Endothelial cell of umbilical vein (primary cell): ENCODE measurements around the gene GPATCH1. TPM values are rescaled to one million over a fixed set of nuclear protein-coding genes. Genes with fewer than 3 reads are reported as not detected.

ENCODE experiments used
- BruUV-seq: library from RNA; stranded (reverse); fragments of 400-500 nt; replicated peaks from 2 replicates; lab custom pipeline; 2021; lab: Mats Ljungman, UMichigan
- CTCF ChIA-PET: fragments of 300-600, 350-600 bp; sonication (Branson Sonifier 250); formaldehyde crosslinking; loops from one replicate; lab custom pipeline; 2021; ENCODE audit warnings: antibody characterized with exemption, inconsistent platforms; lab: Charles Lee
- POLR2A ChIA-PET: fragments of 300-600, 350-600 bp; sonication (Branson Sonifier 250); formaldehyde crosslinking; loops from one replicate; lab custom pipeline; 2021; ENCODE audit warnings: antibody characterized with exemption, inconsistent platforms; lab: Charles Lee
- DNase-seq: peaks from one replicate; pipeline ENCODE4 v3.0.0-alpha.2; 2011; ENCODE audit warnings: low read depth, low spot score
- FAIRE-seq: peaks from 2 replicates; lab custom pipeline; 2011; peaks lifted over from hg19 to GRCh38; lab: Jason Lieb, UNC
- H2AFZ ChIP-seq: 2 replicates; pipeline ENCODE4 v1.6.0; 2012; ENCODE audit warnings: low read depth, low read length, control low read depth, inconsistent platforms
- H3K27ac ChIP-seq: 2 replicates; pipeline ENCODE4 v1.5.1; 2011; ENCODE audit warnings: low read depth, mild to moderate bottlenecking, control low read depth, low read length, moderate library complexity; ENCODE audit not compliant: insufficient read depth
- H3K27me3 ChIP-seq, 2 experiments: 2 replicates each; pipeline versions ENCODE4 v1.6.0 to v1.6.1; 2011; ENCODE audit warnings: low read length in 2 of 2, mixed read lengths in 1 of 2; ENCODE audit not compliant: control insufficient read depth in 2 of 2, insufficient read depth in 2 of 2
- H3K36me3 ChIP-seq, 2 experiments: 2 replicates in 1 of 2; 3 replicates in 1 of 2; pipeline ENCODE4 v1.5.1; 2011; ENCODE audit warnings: low read length in 2 of 2, mild to moderate bottlenecking in 1 of 2, moderate library complexity in 1 of 2; ENCODE audit not compliant: control insufficient read depth in 2 of 2, insufficient read depth in 2 of 2; ENCODE audit errors: extremely low read depth in 1 of 2
- H3K4me1 ChIP-seq: 3 replicates; pipeline ENCODE4 v1.5.1; 2011; ENCODE audit warnings: mild to moderate bottlenecking, low read length; ENCODE audit not compliant: control insufficient read depth, insufficient read depth; ENCODE audit errors: extremely low read depth
- H3K4me2 ChIP-seq: 2 replicates; pipeline ENCODE4 v1.6.1; 2011; ENCODE audit warnings: low read length, control low read depth, mixed read lengths; ENCODE audit not compliant: insufficient read depth
- H3K4me3 ChIP-seq, 3 experiments: fragments of 200-600 bp in 1 of 3; sonication (generic), shearing (Covaris generic) in 1 of 3; replicated peaks in 1 of 3; 2 replicates each; pipeline ENCODE4 v1.5.1; 2011 to 2016; ENCODE audit warnings: control low read depth in 3 of 3, low read length in 3 of 3, mild to moderate bottlenecking in 2 of 3, inconsistent platforms in 1 of 3, low read depth in 1 of 3, moderate library complexity in 1 of 3; ENCODE audit not compliant: insufficient read depth in 1 of 3
- H3K79me2 ChIP-seq: 2 replicates; pipeline ENCODE4 v1.6.0; 2012; ENCODE audit warnings: low read length, inconsistent platforms; ENCODE audit not compliant: control insufficient read depth, insufficient read depth
- H3K9ac ChIP-seq: replicated peaks from 2 replicates; pipeline ENCODE3; 2011; ENCODE audit warnings: low read length, control low read depth; ENCODE audit not compliant: insufficient read depth; ENCODE audit errors: extremely low read depth
- H3K9me1 ChIP-seq: replicated peaks from 3 replicates; pipeline ENCODE4 v1.6.0; 2011; ENCODE audit warnings: mild to moderate bottlenecking, low read length; ENCODE audit not compliant: control insufficient read depth, insufficient read depth; ENCODE audit errors: extremely low read depth
- H3K9me3 ChIP-seq: replicated peaks from 2 replicates; pipeline ENCODE4 v1.5.1; 2012; ENCODE audit warnings: low read length, inconsistent platforms; ENCODE audit not compliant: control insufficient read depth, insufficient read depth
- H4K20me1 ChIP-seq: replicated peaks from 2 replicates; pipeline ENCODE3; 2011; ENCODE audit warnings: mild to moderate bottlenecking, low read length; ENCODE audit not compliant: control insufficient read depth, insufficient read depth; ENCODE audit errors: extremely low read depth
- EZH2 ChIP-seq: IDR thresholded peaks from 2 replicates; pipeline ENCODE4 v1.6.1; 2012; ENCODE audit warnings: borderline replicate concordance, low read depth, mild to moderate bottlenecking, moderate library complexity, low read length, inconsistent platforms; ENCODE audit not compliant: severe bottlenecking
- GATA2 ChIP-seq: IDR thresholded peaks from 2 replicates; pipeline ENCODE4 v1.7.0; 2011; ENCODE audit warnings: low read depth, mild to moderate bottlenecking, moderate library complexity, mixed read lengths, low read length; ENCODE audit not compliant: insufficient read length, insufficient read depth
- JUN ChIP-seq: IDR thresholded peaks from 2 replicates; pipeline ENCODE4 v1.6.1; 2011; ENCODE audit warnings: borderline replicate concordance, low read depth; ENCODE audit not compliant: insufficient read length, insufficient read depth
- MYC ChIP-seq: IDR thresholded peaks from one replicate; pipeline ENCODE4 v1.6.1; 2011; ENCODE audit warnings: mild to moderate bottlenecking, low read depth, low read length
- POLR2AphosphoS5 ChIP-seq: IDR thresholded peaks from 2 replicates; pipeline ENCODE4 v1.6.1; 2012; ENCODE audit warnings: low read depth, mild to moderate bottlenecking, control low read depth, low read length, moderate library complexity; ENCODE audit not compliant: insufficient read depth
- dilution Hi-C: fragments of 300-500 bp; cut with MboI; formaldehyde crosslinking; loops from one replicate; pipeline ENCODE4 v1.15.0; 2019; ENCODE audit warnings: low sequenced_read_pairs; ENCODE audit not compliant: extremely low pct_ligation_motif_present
- intact Hi-C: fragments of 100-400 bp; cut with micrococcal nuclease; formaldehyde crosslinking; loops from one replicate; pipeline ENCODE4 v1.10.0; 2022
- polyA plus RNA-seq, 4 experiments: library from polyadenylated mRNA; depleted of rRNA in 3 of 4; stranded (reverse) in 3 of 4; unstranded in 1 of 4; fragments of >200 nt; gene quantifications; 2 replicates each; pipeline versions ENCODE4 v1.2.1 to v1.2.3, GENCODE V29; 2011 to 2012; ENCODE audit warnings: missing spikeins in 1 of 4
- total RNA-seq: library from RNA; stranded (reverse); gene quantifications from 2 replicates; pipeline ENCODE4 v1.2.3, GENCODE V29; 2021
- TF ChIP-seq, protein P1 (sequence below), 2 donors: IDR thresholded peaks; 1 replicate in 1 of 2; 2 replicates in 1 of 2; pipeline ENCODE4 v1.5.1; 2011; ENCODE audit warnings: low read length in 2 of 2, mild to moderate bottlenecking in 2 of 2, moderate library complexity in 2 of 2, control low read depth in 1 of 2, inconsistent platforms in 1 of 2, low read depth in 1 of 2; ENCODE audit not compliant: insufficient read depth in 1 of 2; ENCODE audit errors: extremely low read depth in 1 of 2

The GPATCH1 gene
- total and polyA plus RNA-seq, 2 donors (not counting 3 experiments of a cell fraction or from before 2014, with no cell fraction given) = 4.5 to 9.2 TPM

DNA sequence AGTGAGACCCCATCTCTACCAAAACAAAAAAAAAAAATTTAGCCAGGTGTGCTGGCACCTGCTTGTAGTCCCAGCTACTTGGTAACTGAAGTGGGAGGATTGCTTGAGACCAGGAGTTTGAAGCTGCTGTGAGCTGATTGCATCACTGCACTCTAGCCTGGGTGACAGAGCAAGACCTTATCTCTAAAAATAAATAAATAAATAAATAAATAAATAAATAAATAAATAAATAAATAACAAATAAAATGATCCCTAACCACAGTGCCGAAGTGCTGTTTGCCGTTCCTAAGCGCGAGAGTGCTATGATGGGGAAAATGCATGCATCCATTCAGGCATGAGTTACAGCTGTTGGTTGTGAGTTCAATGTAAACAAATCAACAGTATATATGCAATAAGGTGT, 78.2 kb downstream of the GPATCH1 start:
- H4K20me1 ChIP-seq = no peaks in the 10 kb centered on the region
- dilution Hi-C loops (no loop called here), intact Hi-C loops (no loop called here)
- ChIA-PET POLR2A (no interaction called here), CTCF (interaction anchor here (1.1 to 4.9 kb wide), 2 partner anchors 25 to 34 kb away, joined by 5 to 39 read pairs; no protein-coding TSS in a partner anchor)
- H3K79me2 ChIP-seq = no peaks in the 10 kb centered on the region
- H3K4me1 ChIP-seq = no peaks in the 10 kb centered on the region
- H2AFZ ChIP-seq = no peak overlapping the region
- H3K27ac ChIP-seq = no peak overlapping the region
- H3K36me3 ChIP-seq = no peaks in the 10 kb centered on the region
- BruUV-seq = no TSS peak
- no peak for TF ChIP-seq POLR2AphosphoS5
- TF ChIP-seq MYC = no peak
- no peak for TF ChIP-seq JUN
- TF ChIP-seq GATA2 = no peak
- TF ChIP-seq EZH2 = no peak
- TF ChIP-seq, protein P1, sequence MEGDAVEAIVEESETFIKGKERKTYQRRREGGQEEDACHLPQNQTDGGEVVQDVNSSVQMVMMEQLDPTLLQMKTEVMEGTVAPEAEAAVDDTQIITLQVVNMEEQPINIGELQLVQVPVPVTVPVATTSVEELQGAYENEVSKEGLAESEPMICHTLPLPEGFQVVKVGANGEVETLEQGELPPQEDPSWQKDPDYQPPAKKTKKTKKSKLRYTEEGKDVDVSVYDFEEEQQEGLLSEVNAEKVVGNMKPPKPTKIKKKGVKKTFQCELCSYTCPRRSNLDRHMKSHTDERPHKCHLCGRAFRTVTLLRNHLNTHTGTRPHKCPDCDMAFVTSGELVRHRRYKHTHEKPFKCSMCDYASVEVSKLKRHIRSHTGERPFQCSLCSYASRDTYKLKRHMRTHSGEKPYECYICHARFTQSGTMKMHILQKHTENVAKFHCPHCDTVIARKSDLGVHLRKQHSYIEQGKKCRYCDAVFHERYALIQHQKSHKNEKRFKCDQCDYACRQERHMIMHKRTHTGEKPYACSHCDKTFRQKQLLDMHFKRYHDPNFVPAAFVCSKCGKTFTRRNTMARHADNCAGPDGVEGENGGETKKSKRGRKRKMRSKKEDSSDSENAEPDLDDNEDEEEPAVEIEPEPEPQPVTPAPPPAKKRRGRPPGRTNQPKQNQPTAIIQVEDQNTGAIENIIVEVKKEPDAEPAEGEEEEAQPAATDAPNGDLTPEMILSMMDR (IDR thresholded peaks at IDR 0.05; ENCODE audit: extremely low read depth in 1 of 2, insufficient read depth in 1 of 2, low read depth in 1 of 2, low read length in 2 of 2) = no peak
- no peak overlapping the region for H3K4me2 ChIP-seq
- no peaks in the 10 kb centered on the region for H3K27me3 ChIP-seq
- H3K9ac ChIP-seq = no peak overlapping the region
- no peaks in the 10 kb centered on the region for H3K9me3 ChIP-seq
- H3K9me1 ChIP-seq = no peaks in the 10 kb centered on the region
- no peak for FAIRE-seq
- DNase-seq = no peak
- H3K4me3 ChIP-seq = no peak overlapping the region
